ENCODE measurements around the gene NADSYN1. TPM values are rescaled to one million over a fixed set of nuclear protein-coding genes. Genes with fewer than 3 reads are reported as not detected.
"Not testable (repeated sequence)": the region's sequence is repeated elsewhere in the genome, so short reads cannot be mapped to it uniquely, and the experiment has no call there.

NADSYN1 gene
- total RNA-seq, 1 experiment from 2014 or later, result 45.1 TPM

- ATAC-seq (no peak), DNase-seq (ENCODE audit: low spot score) (no peak)
- H3K4me3 Mint-ChIP-seq, result no peak overlapping the region
- no peaks in the 10 kb centered on the region for H3K36me3 Mint-ChIP-seq
- no peak for TF ChIP-seq HMGA2 (CRISPR knock-in tag; IDR thresholded peaks at IDR 0.05)
- TF ChIP-seq NFYB (CRISPR knock-in tag; conservative IDR thresholded peaks at IDR 0.05; ENCODE audit: low read depth), result no peak
- TF ChIP-seq KAT7 (CRISPR knock-in tag; IDR thresholded peaks at IDR 0.05; ENCODE audit: borderline replicate concordance), result no peak
- no peak for TF ChIP-seq FOXJ3 (CRISPR knock-in tag; IDR thresholded peaks at IDR 0.05; ENCODE audit: borderline replicate concordance)
- TF ChIP-seq E2F5 (CRISPR knock-in tag; IDR thresholded peaks at IDR 0.05), result no peak
- no peak for TF ChIP-seq CBFB (CRISPR knock-in tag; IDR thresholded peaks at IDR 0.05; ENCODE audit: low read depth)
- TF ChIP-seq IRF2 (CRISPR knock-in tag; IDR thresholded peaks at IDR 0.05; ENCODE audit: borderline replicate concordance, low read depth), result no peak
- TF ChIP-seq ZNF263 (CRISPR knock-in tag; IDR thresholded peaks at IDR 0.05; ENCODE audit: low read depth), result no peak
- no peak for TF ChIP-seq TP53 (CRISPR knock-in tag; IDR thresholded peaks at IDR 0.05)
- TF ChIP-seq E2F4 (CRISPR knock-in tag; IDR thresholded peaks at IDR 0.05; ENCODE audit: borderline replicate concordance, low read depth), result no peak
- no peak for TF ChIP-seq SP1 (CRISPR knock-in tag; conservative IDR thresholded peaks at IDR 0.05)
- ChIA-PET CTCF (interaction anchor here (0.7 to 1.8 kb wide), 3 partner anchors 12 to 106 kb away, joined by 3 to 4 read pairs (median 3); no protein-coding TSS in a partner anchor), POLR2A (no interaction called here)
- H3K9me3 Mint-ChIP-seq, result no peaks in the 10 kb centered on the region
- H3K4me1 Mint-ChIP-seq, result no peaks in the 10 kb centered on the region
- no peak overlapping the region for H3K27ac Mint-ChIP-seq
- H3K27me3 Mint-ChIP-seq (ENCODE audit: low read depth), result peaks cover 5% of the 10 kb centered on the region; the same call in 1 of the 2 replicates
Observed at GRCh38 chr11:71532036-71532610, 79.1 kb downstream of the NADSYN1 start.

- H3K4me3 Mint-ChIP-seq; H3K27me3 Mint-ChIP-seq (ENCODE audit: low read depth); DNase-seq (ENCODE audit: low spot score); H3K4me1 Mint-ChIP-seq; POLR2A ChIA-PET; H3K9me3 Mint-ChIP-seq; CTCF ChIA-PET; H3K27ac Mint-ChIP-seq; ATAC-seq; H3K36me3 Mint-ChIP-seq: not testable (repeated sequence)
Observed at GRCh38 chr11:71534711-71535608, 82.0 kb downstream of the NADSYN1 start.

- Mint-ChIP-seq H3K27ac (no peak overlapping the region), H3K4me3 (no peak overlapping the region), H3K27me3 (ENCODE audit: low read depth) (peaks cover 7% of the 10 kb centered on the region), H3K4me1 (no peaks in the 10 kb centered on the region), H3K9me3 (peaks cover 4% of the 10 kb centered on the region), H3K36me3 (peaks cover 3% of the 10 kb centered on the region)
- ChIA-PET CTCF (no interaction called here), POLR2A (no interaction called here)
- ATAC-seq (no peak), DNase-seq (ENCODE audit: low spot score) (no peak)
- TF ChIP-seq CREM (CRISPR knock-in tag; IDR thresholded peaks at IDR 0.05) (no peak), ERG (CRISPR knock-in tag; IDR thresholded peaks at IDR 0.05) (no peak), IRF2 (CRISPR knock-in tag; IDR thresholded peaks at IDR 0.05; ENCODE audit: borderline replicate concordance, low read depth) (no peak), ZNF671 (CRISPR knock-in tag; IDR thresholded peaks at IDR 0.05) (no peak), NR2C2 (CRISPR knock-in tag; IDR thresholded peaks at IDR 0.05) (no peak), CDX4 (CRISPR knock-in tag; IDR thresholded peaks at IDR 0.05; ENCODE audit: borderline replicate concordance) (no peak), NR3C1 (CRISPR knock-in tag; conservative IDR thresholded peaks at IDR 0.05; ENCODE audit: low read depth) (no peak), USF1 (CRISPR knock-in tag; IDR thresholded peaks at IDR 0.05) (no peak), ZNF423 (CRISPR knock-in tag; IDR thresholded peaks at IDR 0.05) (no peak), HMGXB4 (CRISPR knock-in tag; IDR thresholded peaks at IDR 0.05) (no peak), NFYB (CRISPR knock-in tag; conservative IDR thresholded peaks at IDR 0.05; ENCODE audit: low read depth) (no peak), IRF1 (CRISPR knock-in tag; IDR thresholded peaks at IDR 0.05) (no peak), OVOL2 (CRISPR knock-in tag; IDR thresholded peaks at IDR 0.05; ENCODE audit: borderline replicate concordance) (no peak), GTF2I (CRISPR knock-in tag; conservative IDR thresholded peaks at IDR 0.05) (no peak)
Observed at GRCh38 chr11:71535825-71536224, 82.8 kb downstream of the NADSYN1 start.

Measured in WTC11 (cell line).